GM12878 (cell line): ENCODE measurements around the gene COL19A1. TPM values are rescaled to one million over a fixed set of nuclear protein-coding genes. Genes with fewer than 3 reads are reported as not detected.

Source experiments
- ATAC-seq: fragments of 200-7000 bp; cut with Tn5 transposase; 3 replicates; pipeline ENCODE4 v1.9.1; 2020; ENCODE audit warnings: mild to moderate bottlenecking, moderate library complexity
- BruUV-seq: library from RNA; stranded (reverse); fragments of 400-500 nt; replicated peaks from 2 replicates; lab custom pipeline; 2021; lab: Mats Ljungman, UMichigan
- CTCF ChIA-PET: fragments of 300-600 bp; sonication (Branson Sonifier 250); formaldehyde crosslinking; extraction: SDS; loops from one replicate; lab custom pipeline; 2021; ENCODE audit warnings: inconsistent platforms; lab: Yijun Ruan, JAX
- POLR2A ChIA-PET: fragments of 350-600 bp; formaldehyde crosslinking; extraction: SDS; loops from one replicate; lab custom pipeline; 2021; ENCODE audit warnings: inconsistent platforms; lab: Charles Lee
- RAD21 ChIA-PET: fragments of 300-600 bp; sonication (Branson Sonifier 250); formaldehyde crosslinking; loops from one replicate; lab custom pipeline; 2023; ENCODE audit warnings: antibody characterized with exemption; ENCODE audit not compliant: unreplicated experiment; lab: Charles Lee
- SMC1A ChIA-PET: fragments of 300-600 bp; sonication (Branson Sonifier 250); formaldehyde crosslinking; loops from one replicate; lab custom pipeline; 2023; ENCODE audit not compliant: unreplicated experiment, uncharacterized antibody; lab: Charles Lee
- DNase-seq: peaks from one replicate; pipeline ENCODE4 v3.0.0-alpha.2; 2011; ENCODE audit warnings: low read depth, low spot score
- FAIRE-seq: peaks from 3 replicates; lab custom pipeline; 2011; peaks lifted over from hg19 to GRCh38; lab: Jason Lieb, UNC
- H2AFZ ChIP-seq: 2 replicates; pipeline ENCODE4 v1.6.0; 2011; ENCODE audit warnings: low read depth, low read length, control low read depth; ENCODE audit not compliant: control insufficient read depth
- H3K27ac ChIP-seq: 2 replicates; pipeline ENCODE4 v1.5.1; 2011; ENCODE audit warnings: control low read depth; ENCODE audit not compliant: control insufficient read depth, insufficient read depth
- H3K27me3 ChIP-seq, 2 experiments: replicated peaks in 1 of 2; 2 replicates each; pipeline versions ENCODE4 v1.6.0 to v1.6.1; 2011; ENCODE audit warnings: low read length in 1 of 2; ENCODE audit not compliant: control insufficient read depth in 2 of 2, insufficient read depth in 2 of 2
- H3K36me3 ChIP-seq, 2 experiments: 2 replicates each; pipeline ENCODE4 v1.5.1; 2011; ENCODE audit warnings: low read length in 1 of 2; ENCODE audit not compliant: control insufficient read depth in 2 of 2, insufficient read depth in 2 of 2
- H3K4me1 ChIP-seq: 2 replicates; pipeline ENCODE4 v1.6.1; 2011; ENCODE audit warnings: mild to moderate bottlenecking, low read length, moderate library complexity, mixed read lengths; ENCODE audit not compliant: control insufficient read depth, insufficient read depth
- H3K4me2 ChIP-seq: 2 replicates; pipeline ENCODE4 v1.6.0; 2011; ENCODE audit warnings: control low read depth; ENCODE audit not compliant: control insufficient read depth, insufficient read depth
- H3K4me3 ChIP-seq: fragments of 200-600 bp; sonication (generic); 2 replicates; pipeline ENCODE4 v1.5.1; 2016
- H3K79me2 ChIP-seq: 2 replicates; pipeline ENCODE4 v1.6.0; 2011; ENCODE audit warnings: low read length; ENCODE audit not compliant: control insufficient read depth, insufficient read depth
- H3K9ac ChIP-seq: 2 replicates; pipeline ENCODE4 v1.8.0; 2011; ENCODE audit warnings: low read length, control low read depth, mixed read lengths; ENCODE audit not compliant: control insufficient read depth, insufficient read depth
- H3K9me3 ChIP-seq: replicated peaks from 3 replicates; pipeline ENCODE4 v1.5.1; 2011; ENCODE audit warnings: mild to moderate bottlenecking, low read length; ENCODE audit not compliant: control insufficient read depth, insufficient read depth
- H4K20me1 ChIP-seq: 2 replicates; pipeline ENCODE4 v1.6.0; 2011; ENCODE audit not compliant: control insufficient read depth, insufficient read depth
- EGR1 ChIP-seq, 2 experiments: IDR thresholded peaks; 1 replicate in 1 of 2; 2 replicates in 1 of 2; pipeline ENCODE4 v1.6.1; 2011 to 2012; ENCODE audit warnings: low read depth in 2 of 2, low read length in 2 of 2, borderline replicate concordance in 1 of 2, mild to moderate bottlenecking in 1 of 2, moderate library complexity in 1 of 2
- GABPA ChIP-seq: IDR thresholded peaks from 2 replicates; pipeline ENCODE4 v1.6.1; 2014; ENCODE audit warnings: antibody characterized with exemption, low read depth, mild to moderate bottlenecking, inconsistent platforms
- JUNB ChIP-seq: IDR thresholded peaks from 2 replicates; pipeline ENCODE4 v1.6.1; 2016; ENCODE audit warnings: antibody characterized with exemption, mild to moderate bottlenecking
- MEF2B ChIP-seq: fragments of 450-650 bp; IDR thresholded peaks from 2 replicates; pipeline ENCODE4 v1.6.1; 2018; ENCODE audit warnings: mild to moderate bottlenecking, moderate library complexity; ENCODE audit not compliant: partially characterized antibody, poor library complexity, severe bottlenecking
- NFYB ChIP-seq: IDR thresholded peaks from 2 replicates; pipeline ENCODE4 v1.6.1; 2011; ENCODE audit warnings: low read depth, mild to moderate bottlenecking, low read length, improper control_type of control experiment, moderate library complexity; ENCODE audit not compliant: insufficient read depth
- NR2C1 ChIP-seq: fragments of 450-650 bp; IDR thresholded peaks from 2 replicates; pipeline ENCODE4 v1.6.1; 2017; ENCODE audit warnings: antibody characterized with exemption, mild to moderate bottlenecking, moderate library complexity
- RB1 ChIP-seq: fragments of 450-650 bp; formaldehyde crosslinking; IDR thresholded peaks from 2 replicates; pipeline ENCODE4 v1.6.1; 2017; ENCODE audit warnings: mild to moderate bottlenecking, borderline replicate concordance
- RBBP5 ChIP-seq: fragments of 200-600 bp; sonication (generic); conservative IDR thresholded peaks from 2 replicates; pipeline ENCODE4 v1.6.1; 2016
- SP1 ChIP-seq: IDR thresholded peaks from one replicate; pipeline ENCODE4 v1.6.1; 2011; ENCODE audit warnings: low read depth, low read length
- SREBF1 ChIP-seq: IDR thresholded peaks from 2 replicates; pipeline ENCODE4 v1.6.1; 2012; ENCODE audit warnings: mild to moderate bottlenecking, low read length
- STAT1 ChIP-seq: fragments of 450-650 bp; conservative IDR thresholded peaks from 2 replicates; pipeline ENCODE4 v1.6.1; 2014; ENCODE audit warnings: antibody characterized with exemption, mild to moderate bottlenecking
- YY1 ChIP-seq: IDR thresholded peaks from 2 replicates; pipeline ENCODE4 v1.6.1; 2011; ENCODE audit warnings: low read depth, mild to moderate bottlenecking, low read length
- WGBS: methylation state at CpG from one replicate; pipeline ENCODE4 v1.1.6; 2016; ENCODE audit warnings: low lambda C conversion rate; ENCODE audit not compliant: insufficient replicate concordance, insufficient coverage; ENCODE audit errors: missing lambda C conversion rate; 5-methylcytosine and 5-hydroxymethylcytosine counted together
- in situ Hi-C: fragments of 300-500 bp; cut with MboI; formaldehyde crosslinking; loops from 9 replicates; pipeline ENCODE4 v1.14.3; 2018; ENCODE audit warnings: mixed read lengths
- intact Hi-C: fragments of 100-400 bp; cut with micrococcal nuclease; formaldehyde crosslinking; loops from one replicate; pipeline ENCODE4 v1.14.2; 2022; ENCODE audit not compliant: unreplicated experiment
- polyA plus RNA-seq, 11 experiments: library from polyadenylated mRNA; depleted of rRNA in 4 of 11; unstranded in 6 of 11; stranded (reverse) in 5 of 11; fragments of >200 nt; fragmentation: Nextera tagmentation in 4 of 11; fragmentation: Illumina TruSeq in 1 of 11; extraction: Ambion mirVana in 4 of 11; extraction: Trizol in 1 of 11; gene quantifications; 1 replicate in 1 of 11; 2 replicates in 10 of 11; pipeline versions ENCODE4 v1.2.1 to v1.2.3, GENCODE V29; 2011 to 2016; ENCODE audit warnings: inconsistent platforms in 2 of 11, missing spikeins in 2 of 11, low read depth in 1 of 11
- total RNA-seq, 4 experiments: library from RNA; depleted of rRNA in 3 of 4; stranded (reverse); fragments of >200 nt in 3 of 4; fragmentation: Illumina TruSeq in 1 of 4; extraction: Trizol in 1 of 4; gene quantifications; 2 replicates each; pipeline versions ENCODE4 v1.2.1 to v1.2.3, GENCODE V29; 2013 to 2021
- TF ChIP-seq, protein P1 (sequence below): IDR thresholded peaks from 2 replicates; pipeline ENCODE4 v1.6.1; 2011; ENCODE audit warnings: borderline replicate concordance, low read depth, mild to moderate bottlenecking, moderate library complexity, mixed read lengths, low read length; ENCODE audit not compliant: insufficient read depth; ENCODE audit errors: extremely low read length

COL19A1 gene
- total and polyA plus RNA-seq, 10 of the 15 experiments (the other 5 are each of a cell fraction or from before 2014, with no cell fraction given) = 1.1 to 13.5 (median 4.1) TPM

- H3K4me1 ChIP-seq = peaks cover 6% of the 10 kb centered on the region; the same call in 1 of the 2 replicates
- H3K4me3 ChIP-seq = no peak overlapping the region
- no peaks in the 10 kb centered on the region for H3K27me3 ChIP-seq
- no peaks in the 10 kb centered on the region; a peak in 3 of 4 replicates for H3K36me3 ChIP-seq
- H3K79me2 ChIP-seq = no peaks in the 10 kb centered on the region
- DNase-seq (no peak), ATAC-seq (no peak), FAIRE-seq (no peak)
- WGBS = 96% methylated on average over 3 of the region's 3 CpGs
- RAD21 ChIA-PET = no interaction called here
- H3K9me3 ChIP-seq = no peaks in the 10 kb centered on the region; the same call in 2 of the 3 replicates
- TF ChIP-seq GABPA = no peak
- TF ChIP-seq JUNB = no peak
- TF ChIP-seq YY1 = no peak
- TF ChIP-seq NFYB = no peak
- no peak for TF ChIP-seq MEF2B
- no peak for TF ChIP-seq EGR1 (IDR thresholded peaks at IDR 0.05; ENCODE audit: borderline replicate concordance in 1 of 2, low read depth in 2 of 2, low read length in 2 of 2)
- TF ChIP-seq SREBF1 = no peak
- TF ChIP-seq RBBP5 = no peak
- TF ChIP-seq RB1 = no peak
- no peak for TF ChIP-seq SP1
- TF ChIP-seq, protein P1, sequence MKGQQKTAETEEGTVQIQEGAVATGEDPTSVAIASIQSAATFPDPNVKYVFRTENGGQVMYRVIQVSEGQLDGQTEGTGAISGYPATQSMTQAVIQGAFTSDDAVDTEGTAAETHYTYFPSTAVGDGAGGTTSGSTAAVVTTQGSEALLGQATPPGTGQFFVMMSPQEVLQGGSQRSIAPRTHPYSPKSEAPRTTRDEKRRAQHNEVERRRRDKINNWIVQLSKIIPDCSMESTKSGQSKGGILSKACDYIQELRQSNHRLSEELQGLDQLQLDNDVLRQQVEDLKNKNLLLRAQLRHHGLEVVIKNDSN = no peak
- no peak for TF ChIP-seq STAT1
- TF ChIP-seq NR2C1 = no peak
- CTCF ChIA-PET = interaction anchor here (0.8 to 1.3 kb wide), 3 partner anchors 8 to 58 kb away, joined by 3 read pairs; no protein-coding TSS in a partner anchor
- in situ Hi-C loops (no loop called here), intact Hi-C loops (no loop called here)
- SMC1A ChIA-PET = interaction anchor here (0.8 kb wide), 1 partner anchor 292 kb away, joined by 3 read pairs; no protein-coding TSS in a partner anchor
- no peaks in the 10 kb centered on the region for H4K20me1 ChIP-seq
- POLR2A ChIA-PET = no interaction called here
- H3K9ac ChIP-seq = no peak overlapping the region
- H3K4me2 ChIP-seq = no peak overlapping the region
- H3K27ac ChIP-seq = no peak overlapping the region
- no peak overlapping the region for H2AFZ ChIP-seq
- no TSS peak for BruUV-seq
Measured at GRCh38 chr6:70162972-70163371, 296.6 kb downstream of the COL19A1 start.
